SH-SY5Y (cell line): ENCODE results near the gene ZCCHC24.

Source experiments
- GATA2 ChIP-seq: IDR thresholded peaks from 2 replicates; pipeline ENCODE4 v1.6.1; 2011; ENCODE audit warnings: mild to moderate bottlenecking, low read depth, low read length
- GATA3 ChIP-seq: IDR thresholded peaks from 2 replicates; pipeline ENCODE4 v1.6.1; 2011; ENCODE audit warnings: low read depth, mild to moderate bottlenecking, low read length, moderate library complexity

- TF ChIP-seq GATA2: no peak
- no peak for TF ChIP-seq GATA3
Measured at GRCh38 chr10:79346012-79346340, 99.4 kb downstream of the ZCCHC24 start.
